Neural cell (in vitro differentiated cells): Measurements from ENCODE around the gene MYBL2. TPM values are rescaled to one million over a fixed set of nuclear protein-coding genes. Genes with fewer than 3 reads are reported as not detected.

Experiments
- H2AFZ ChIP-seq: fragments of 200-600, 300-800 bp; sonication (generic), shearing (Covaris generic); 2 replicates; pipeline ENCODE4 v1.6.0; 2014; ENCODE audit warnings: low read depth, mild to moderate bottlenecking, antibody characterized with exemption, low read length, moderate library complexity
- H3F3A ChIP-seq: fragments of 200-600 bp; shearing (Covaris generic); 2 replicates; pipeline ENCODE4 v1.6.1; 2016; ENCODE audit warnings: mild to moderate bottlenecking, moderate library complexity, mixed read lengths, antibody characterized with exemption, low read length; ENCODE audit not compliant: insufficient read depth, poor library complexity, severe bottlenecking
- H3K27ac ChIP-seq: fragments of 200-600, 300-800 bp; sonication (generic), shearing (Covaris generic); 2 replicates; pipeline ENCODE4 v1.5.1; 2014; ENCODE audit warnings: mild to moderate bottlenecking, low read length, moderate library complexity
- H3K27me3 ChIP-seq: fragments of 300-800, 200-600 bp; sonication (generic), shearing (Covaris generic); 2 replicates; pipeline ENCODE4 v1.6.0; 2014; ENCODE audit warnings: mild to moderate bottlenecking, low read depth, low read length, moderate library complexity; ENCODE audit not compliant: insufficient read depth
- H3K36me3 ChIP-seq: fragments of 300-800, 200-600 bp; sonication (generic), shearing (Covaris generic); 2 replicates; pipeline ENCODE4 v1.5.1; 2014; ENCODE audit warnings: mild to moderate bottlenecking, antibody characterized with exemption, low read length, moderate library complexity; ENCODE audit not compliant: insufficient read depth
- H3K4me2 ChIP-seq: fragments of 300-800, 200-600 bp; sonication (generic), shearing (Covaris generic); 2 replicates; pipeline ENCODE4 v1.6.0; 2014; ENCODE audit warnings: mild to moderate bottlenecking, low read length
- H3K4me3 ChIP-seq: fragments of 300-800, 200-600 bp; sonication (generic), shearing (Covaris generic); 2 replicates; pipeline ENCODE4 v1.5.1; 2014; ENCODE audit warnings: mild to moderate bottlenecking, low read length, moderate library complexity
- H3K79me2 ChIP-seq: fragments of 200-600 bp; shearing (Covaris generic); replicated peaks from 2 replicates; pipeline ENCODE4 v1.6.0; 2014; ENCODE audit warnings: mild to moderate bottlenecking, low read length, moderate library complexity; ENCODE audit not compliant: insufficient read depth
- H3K9ac ChIP-seq: fragments of 300-800, 200-600 bp; sonication (generic), shearing (Covaris generic); 2 replicates; pipeline ENCODE4 v1.6.1; 2016; ENCODE audit warnings: mild to moderate bottlenecking, low read length, mixed read lengths
- H3K9me2 ChIP-seq: fragments of 200-600 bp; shearing (Covaris generic); 2 replicates; pipeline ENCODE4 v1.6.1; 2016; ENCODE audit warnings: mild to moderate bottlenecking, low read length, mixed read lengths; ENCODE audit not compliant: insufficient read depth
- H3K9me3 ChIP-seq: fragments of 200-600, 300-800 bp; sonication (generic), shearing (Covaris generic); 2 replicates; pipeline ENCODE4 v1.6.1; 2016; ENCODE audit warnings: mild to moderate bottlenecking, mixed run types, low read length, moderate library complexity, mixed read lengths
- H4K20me1 ChIP-seq: fragments of 200-600 bp; shearing (Covaris generic); 2 replicates; pipeline ENCODE4 v1.6.1; 2016; ENCODE audit warnings: mild to moderate bottlenecking, mixed run types; ENCODE audit not compliant: insufficient read depth
- CTCF ChIP-seq: fragments of 450-650 bp; IDR thresholded peaks from 2 replicates; pipeline ENCODE4 v1.5.1; 2014; ENCODE audit warnings: antibody characterized with exemption, mild to moderate bottlenecking, moderate library complexity; ENCODE audit not compliant: poor library complexity, severe bottlenecking
- EP300 ChIP-seq: fragments of 450-650 bp; conservative IDR thresholded peaks from 2 replicates; pipeline ENCODE4 v1.6.1; 2014; ENCODE audit warnings: antibody characterized with exemption, mild to moderate bottlenecking, moderate library complexity; ENCODE audit not compliant: poor library complexity, severe bottlenecking
- EZH2 ChIP-seq: fragments of 200-600, 300-800 bp; shearing (Covaris generic), sonication (generic); IDR thresholded peaks from 2 replicates; pipeline ENCODE4 v1.6.1; 2014; ENCODE audit warnings: antibody characterized with exemption, low read length, borderline replicate concordance, mild to moderate bottlenecking; ENCODE audit not compliant: insufficient read depth, poor library complexity, severe bottlenecking
- MXI1 ChIP-seq: fragments of 450-650 bp; conservative IDR thresholded peaks from 2 replicates; pipeline ENCODE4 v1.6.1; 2014; ENCODE audit warnings: antibody characterized with exemption, mild to moderate bottlenecking; ENCODE audit not compliant: poor library complexity, severe bottlenecking
- POLR2AphosphoS5 ChIP-seq: IDR thresholded peaks from 2 replicates; pipeline ENCODE4 v1.6.1; 2012
- RAD21 ChIP-seq: fragments of 450-650 bp; conservative IDR thresholded peaks from 2 replicates; pipeline ENCODE4 v1.6.1; 2014; ENCODE audit warnings: antibody characterized with exemption, mild to moderate bottlenecking, moderate library complexity
- SMC3 ChIP-seq: fragments of 450-650 bp; conservative IDR thresholded peaks from 2 replicates; pipeline ENCODE4 v1.6.1; 2014; ENCODE audit warnings: antibody characterized with exemption, mild to moderate bottlenecking, moderate library complexity; ENCODE audit not compliant: poor library complexity
- TAF1 ChIP-seq: IDR thresholded peaks from 2 replicates; pipeline ENCODE4 v1.6.1; 2012; ENCODE audit warnings: low read depth
- polyA plus RNA-seq: library from polyadenylated mRNA; depleted of rRNA; stranded (reverse); fragments of >200 nt; gene quantifications from 2 replicates; pipeline ENCODE4 v1.2.3, GENCODE V29; 2014
- TF ChIP-seq, protein P1 (sequence below): IDR thresholded peaks from 2 replicates; pipeline ENCODE4 v1.6.1; 2012; ENCODE audit warnings: borderline replicate concordance

The MYBL2 gene
- polyA plus RNA-seq, 1 donor from 2014 or later, result not detected

DNA sequence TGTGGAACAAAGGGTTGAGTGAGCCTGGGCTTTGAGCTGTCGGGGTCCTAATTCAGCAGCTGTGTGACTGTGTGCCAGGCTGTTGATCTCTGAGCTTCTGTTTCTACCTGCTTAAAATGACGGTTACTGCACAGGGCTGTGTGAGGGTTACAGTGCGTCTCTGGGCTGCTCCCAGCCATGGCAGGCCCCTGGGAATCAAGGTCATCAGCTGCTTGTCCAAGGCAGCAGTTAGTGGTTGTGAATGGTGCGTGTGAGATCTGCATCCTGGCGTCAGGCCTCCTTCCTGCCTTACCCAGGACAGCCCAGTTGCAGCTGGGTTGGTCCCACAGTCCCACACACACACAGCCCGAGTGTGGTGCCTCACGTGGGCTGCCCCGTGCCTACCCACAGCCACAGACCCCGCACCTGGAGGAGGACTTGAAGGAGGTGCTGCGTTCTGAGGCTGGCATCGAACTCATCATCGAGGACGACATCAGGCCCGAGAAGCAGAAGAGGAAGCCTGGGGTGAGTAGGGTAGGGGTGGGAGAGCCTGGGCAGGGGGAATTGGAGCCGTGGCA, 44.3 kb downstream of the MYBL2 start:
- Histone ChIP-seq H3K9me2 (no peaks in the 10 kb centered on the region), H3K9ac (no peak overlapping the region), H3K27ac (no peak overlapping the region), H3K27me3 (no peaks in the 10 kb centered on the region), H3K4me2 (no peak overlapping the region), H3K36me3 (no peaks in the 10 kb centered on the region), H3F3A (no peaks in the 10 kb centered on the region), H4K20me1 (no peaks in the 10 kb centered on the region), H2AFZ (no peak overlapping the region), H3K4me3 (no peak overlapping the region), H3K9me3 (no peaks in the 10 kb centered on the region), H3K79me2 (no peaks in the 10 kb centered on the region)
- TF ChIP-seq EP300 (no peak), MXI1 (no peak), SMC3 (no peak), TAF1 (no peak), RAD21 (no peak), POLR2AphosphoS5 (no peak), CTCF (no peak), EZH2 (no peak)
- TF ChIP-seq, protein P1, sequence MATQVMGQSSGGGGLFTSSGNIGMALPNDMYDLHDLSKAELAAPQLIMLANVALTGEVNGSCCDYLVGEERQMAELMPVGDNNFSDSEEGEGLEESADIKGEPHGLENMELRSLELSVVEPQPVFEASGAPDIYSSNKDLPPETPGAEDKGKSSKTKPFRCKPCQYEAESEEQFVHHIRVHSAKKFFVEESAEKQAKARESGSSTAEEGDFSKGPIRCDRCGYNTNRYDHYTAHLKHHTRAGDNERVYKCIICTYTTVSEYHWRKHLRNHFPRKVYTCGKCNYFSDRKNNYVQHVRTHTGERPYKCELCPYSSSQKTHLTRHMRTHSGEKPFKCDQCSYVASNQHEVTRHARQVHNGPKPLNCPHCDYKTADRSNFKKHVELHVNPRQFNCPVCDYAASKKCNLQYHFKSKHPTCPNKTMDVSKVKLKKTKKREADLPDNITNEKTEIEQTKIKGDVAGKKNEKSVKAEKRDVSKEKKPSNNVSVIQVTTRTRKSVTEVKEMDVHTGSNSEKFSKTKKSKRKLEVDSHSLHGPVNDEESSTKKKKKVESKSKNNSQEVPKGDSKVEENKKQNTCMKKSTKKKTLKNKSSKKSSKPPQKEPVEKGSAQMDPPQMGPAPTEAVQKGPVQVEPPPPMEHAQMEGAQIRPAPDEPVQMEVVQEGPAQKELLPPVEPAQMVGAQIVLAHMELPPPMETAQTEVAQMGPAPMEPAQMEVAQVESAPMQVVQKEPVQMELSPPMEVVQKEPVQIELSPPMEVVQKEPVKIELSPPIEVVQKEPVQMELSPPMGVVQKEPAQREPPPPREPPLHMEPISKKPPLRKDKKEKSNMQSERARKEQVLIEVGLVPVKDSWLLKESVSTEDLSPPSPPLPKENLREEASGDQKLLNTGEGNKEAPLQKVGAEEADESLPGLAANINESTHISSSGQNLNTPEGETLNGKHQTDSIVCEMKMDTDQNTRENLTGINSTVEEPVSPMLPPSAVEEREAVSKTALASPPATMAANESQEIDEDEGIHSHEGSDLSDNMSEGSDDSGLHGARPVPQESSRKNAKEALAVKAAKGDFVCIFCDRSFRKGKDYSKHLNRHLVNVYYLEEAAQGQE, result no peak

GRCh38 chr20:43715044-43715443, 48.1 kb downstream of the MYBL2 start:
- Histone ChIP-seq H3K79me2 (no peaks in the 10 kb centered on the region), H3K9me3 (no peaks in the 10 kb centered on the region), H4K20me1 (no peaks in the 10 kb centered on the region), H2AFZ (no peak overlapping the region), H3K4me3 (no peak overlapping the region), H3K36me3 (no peaks in the 10 kb centered on the region), H3K9me2 (no peaks in the 10 kb centered on the region), H3K27me3 (no peaks in the 10 kb centered on the region), H3K27ac (no peak overlapping the region), H3K4me2 (no peak overlapping the region), H3K9ac (no peak overlapping the region), H3F3A (no peaks in the 10 kb centered on the region)
- TF ChIP-seq TAF1, result no peak
- TF ChIP-seq EP300, result no peak
- TF ChIP-seq, protein P1, result no peak
- TF ChIP-seq RAD21, result no peak
- no peak for TF ChIP-seq EZH2
- no peak for TF ChIP-seq SMC3
- TF ChIP-seq MXI1, result no peak
- TF ChIP-seq POLR2AphosphoS5, result no peak
- TF ChIP-seq CTCF, result no peak
